ENCODE measurements around the gene TPTE. TPM values are rescaled to one million over a fixed set of nuclear protein-coding genes. Genes with fewer than 3 reads are reported as not detected.
"Not testable (repeated sequence)": the region's sequence is repeated elsewhere in the genome, so short reads cannot be mapped to it uniquely, and the experiment has no call there.

The TPTE gene
- total and polyA plus RNA-seq, 2 of the 8 experiments (the other 6 are each of a cell fraction or from before 2014, with no cell fraction given): not detected

DNA sequence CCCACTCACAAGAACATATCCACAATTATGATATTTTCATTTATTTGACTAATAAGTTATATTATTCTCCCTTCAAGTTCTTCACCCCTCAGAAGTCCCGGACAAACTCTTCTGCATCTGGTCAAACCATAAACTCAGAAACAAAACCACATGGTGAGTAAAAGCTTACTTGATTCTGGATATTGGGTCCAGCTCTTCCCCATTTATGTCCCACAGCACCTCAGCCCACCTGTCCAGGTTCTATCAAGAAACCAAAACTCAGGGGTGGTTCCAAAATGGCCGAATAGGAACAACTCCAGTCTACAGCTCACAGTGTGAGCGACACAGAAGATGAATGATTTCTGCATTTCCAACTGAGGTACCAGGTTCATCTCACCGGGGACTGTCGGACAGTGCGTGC is 109.4 kb downstream of the TPTE start:
- FAIRE-seq: not testable (repeated sequence)

GRCh38 chr21:10631316-10631715 is 109.9 kb downstream of the TPTE start:
- H3K4me3 ChIP-seq (ENCODE audit: extremely low read depth in 1 of 4, insufficient read depth in 2 of 4, low read depth in 3 of 4, low read length in 4 of 4); H3K36me3 ChIP-seq (ENCODE audit: control insufficient read depth in 2 of 4, insufficient read depth in 4 of 4, low read length in 3 of 4); FAIRE-seq; H3K79me2 ChIP-seq (ENCODE audit: control insufficient read depth in 1 of 2, insufficient read depth in 2 of 2, low read length in 2 of 2); H3K14ac ChIP-seq (ENCODE audit: insufficient read length); H2BK120ac ChIP-seq (replicated peaks; ENCODE audit: low read depth, low read length); H3K4ac ChIP-seq (replicated peaks; ENCODE audit: insufficient read length, low read depth, low read length); H2BK15ac ChIP-seq (ENCODE audit: low read length); H2BK12ac ChIP-seq (ENCODE audit: low read depth, low read length); H2BK20ac ChIP-seq (ENCODE audit: low read length); H3K27ac ChIP-seq (ENCODE audit: low read depth, low read length); H3K18ac ChIP-seq (ENCODE audit: extremely low read depth, low read length); CTCF ChIA-PET (ENCODE audit: partially characterized antibody); H3K4me1 ChIP-seq (replicated peaks in 1 of 4; ENCODE audit: control insufficient read depth in 3 of 4, insufficient read depth in 4 of 4, low read length in 3 of 4); H3K9ac ChIP-seq (replicated peaks in 1 of 4; ENCODE audit: extremely low read depth in 1 of 4, low read depth in 3 of 4, low read length in 3 of 4); DNase-seq (ENCODE audit: low read depth in 1 of 2, low spot score in 2 of 2); H3K4me2 ChIP-seq (ENCODE audit: insufficient read depth in 1 of 2, low read depth in 2 of 2, low read length in 2 of 2); H4K20me1 ChIP-seq (replicated peaks in 1 of 2; ENCODE audit: control insufficient read depth in 1 of 2, insufficient read depth in 2 of 2, low read length in 2 of 2); H4K5ac ChIP-seq (ENCODE audit: insufficient read length, low read depth, low read length); H3K23ac ChIP-seq (ENCODE audit: insufficient read length); H2BK5ac ChIP-seq (ENCODE audit: low read depth, low read length); H3K27me3 ChIP-seq (replicated peaks in 1 of 4; ENCODE audit: control insufficient read depth in 3 of 4, extremely low read depth in 1 of 4, insufficient read depth in 3 of 4, low read length in 3 of 4); H2AFZ ChIP-seq (ENCODE audit: low read length); H3K79me1 ChIP-seq (ENCODE audit: low read depth, low read length); H2AK5ac ChIP-seq (ENCODE audit: low read depth, low read length); H4K8ac ChIP-seq (ENCODE audit: extremely low read depth, insufficient read depth, low read length); H3K56ac ChIP-seq (replicated peaks; ENCODE audit: insufficient read length, low read depth, low read length); H3K23me2 ChIP-seq (ENCODE audit: low read depth, low read length); H4K91ac ChIP-seq (replicated peaks; ENCODE audit: insufficient read length, low read length); POLR2A ChIA-PET (ENCODE audit: partially characterized antibody): not testable (repeated sequence)
- 74% methylated on average over 5 of the region's 5 CpGs; no CpG with 5 or more reads in 1 of the 2 experiments for WGBS, 2 experiments (ENCODE audit: extremely low coverage in 1 of 2, insufficient coverage in 1 of 2, insufficient read length in 1 of 2, insufficient replicate concordance in 2 of 2, low coverage in 1 of 2, low lambda C conversion rate in 2 of 2, missing lambda C conversion rate in 1 of 2)
- H3K9me3 ChIP-seq (ENCODE audit: insufficient read depth in 2 of 2, low read depth in 1 of 2, low read length in 1 of 2): peaks cover 33 to 49% of the 10 kb centered on the region in 2 experiments

More for the DNA sequence above, 109.4 kb downstream of the TPTE start:
- H4K5ac ChIP-seq (ENCODE audit: insufficient read length, low read depth, low read length); H3K14ac ChIP-seq (ENCODE audit: insufficient read length); H3K4me1 ChIP-seq (replicated peaks in 1 of 4; ENCODE audit: control insufficient read depth in 3 of 4, insufficient read depth in 4 of 4, low read length in 3 of 4); H2AFZ ChIP-seq (ENCODE audit: low read length); H2BK12ac ChIP-seq (ENCODE audit: low read depth, low read length); H2BK120ac ChIP-seq (replicated peaks; ENCODE audit: low read depth, low read length); H3K56ac ChIP-seq (replicated peaks; ENCODE audit: insufficient read length, low read depth, low read length); H3K36me3 ChIP-seq (ENCODE audit: control insufficient read depth in 2 of 4, insufficient read depth in 4 of 4, low read length in 3 of 4); H4K91ac ChIP-seq (replicated peaks; ENCODE audit: insufficient read length, low read length); H3K27ac ChIP-seq (ENCODE audit: low read depth, low read length); H3K4me3 ChIP-seq (ENCODE audit: extremely low read depth in 1 of 4, insufficient read depth in 2 of 4, low read depth in 3 of 4, low read length in 4 of 4); CTCF ChIA-PET (ENCODE audit: partially characterized antibody); H3K4ac ChIP-seq (replicated peaks; ENCODE audit: insufficient read length, low read depth, low read length); H4K20me1 ChIP-seq (replicated peaks in 1 of 2; ENCODE audit: control insufficient read depth in 1 of 2, insufficient read depth in 2 of 2, low read length in 2 of 2); H3K79me1 ChIP-seq (ENCODE audit: low read depth, low read length); H2BK15ac ChIP-seq (ENCODE audit: low read length); H3K23ac ChIP-seq (ENCODE audit: insufficient read length); H3K9ac ChIP-seq (replicated peaks in 1 of 4; ENCODE audit: extremely low read depth in 1 of 4, low read depth in 3 of 4, low read length in 3 of 4); H2AK5ac ChIP-seq (ENCODE audit: low read depth, low read length); H2BK20ac ChIP-seq (ENCODE audit: low read length); H2BK5ac ChIP-seq (ENCODE audit: low read depth, low read length); H4K8ac ChIP-seq (ENCODE audit: extremely low read depth, insufficient read depth, low read length); H3K4me2 ChIP-seq (ENCODE audit: insufficient read depth in 1 of 2, low read depth in 2 of 2, low read length in 2 of 2); H3K23me2 ChIP-seq (ENCODE audit: low read depth, low read length); POLR2A ChIA-PET (ENCODE audit: partially characterized antibody); H3K18ac ChIP-seq (ENCODE audit: extremely low read depth, low read length); H3K79me2 ChIP-seq (ENCODE audit: control insufficient read depth in 1 of 2, insufficient read depth in 2 of 2, low read length in 2 of 2); H3K27me3 ChIP-seq (replicated peaks in 1 of 4; ENCODE audit: control insufficient read depth in 3 of 4, extremely low read depth in 1 of 4, insufficient read depth in 3 of 4, low read length in 3 of 4); DNase-seq (ENCODE audit: low read depth in 1 of 2, low spot score in 2 of 2): not testable (repeated sequence)
- H3K9me3 ChIP-seq (ENCODE audit: insufficient read depth in 2 of 2, low read depth in 1 of 2, low read length in 1 of 2): peaks cover 34 to 49% of the 10 kb centered on the region in 2 experiments
- WGBS, 2 experiments (ENCODE audit: extremely low coverage in 1 of 2, insufficient coverage in 1 of 2, insufficient read length in 1 of 2, insufficient replicate concordance in 2 of 2, low coverage in 1 of 2, low lambda C conversion rate in 2 of 2, missing lambda C conversion rate in 1 of 2): 73% methylated on average over 6 of the region's 6 CpGs; no CpG with 5 or more reads in 1 of the 2 experiments

All from H1 (cell line).